NAMALWA (cell line): ENCODE data around the gene SLC7A5.
"Not testable (repeated sequence)": the region's sequence is repeated elsewhere in the genome, so short reads cannot be mapped to it uniquely, and the experiment has no call there.

Source experiments
- DNase-seq: peaks from one replicate; pipeline ENCODE4 v3.0.0-alpha.2; 2015; ENCODE audit warnings: low spot score

Gene SLC7A5

DNA sequence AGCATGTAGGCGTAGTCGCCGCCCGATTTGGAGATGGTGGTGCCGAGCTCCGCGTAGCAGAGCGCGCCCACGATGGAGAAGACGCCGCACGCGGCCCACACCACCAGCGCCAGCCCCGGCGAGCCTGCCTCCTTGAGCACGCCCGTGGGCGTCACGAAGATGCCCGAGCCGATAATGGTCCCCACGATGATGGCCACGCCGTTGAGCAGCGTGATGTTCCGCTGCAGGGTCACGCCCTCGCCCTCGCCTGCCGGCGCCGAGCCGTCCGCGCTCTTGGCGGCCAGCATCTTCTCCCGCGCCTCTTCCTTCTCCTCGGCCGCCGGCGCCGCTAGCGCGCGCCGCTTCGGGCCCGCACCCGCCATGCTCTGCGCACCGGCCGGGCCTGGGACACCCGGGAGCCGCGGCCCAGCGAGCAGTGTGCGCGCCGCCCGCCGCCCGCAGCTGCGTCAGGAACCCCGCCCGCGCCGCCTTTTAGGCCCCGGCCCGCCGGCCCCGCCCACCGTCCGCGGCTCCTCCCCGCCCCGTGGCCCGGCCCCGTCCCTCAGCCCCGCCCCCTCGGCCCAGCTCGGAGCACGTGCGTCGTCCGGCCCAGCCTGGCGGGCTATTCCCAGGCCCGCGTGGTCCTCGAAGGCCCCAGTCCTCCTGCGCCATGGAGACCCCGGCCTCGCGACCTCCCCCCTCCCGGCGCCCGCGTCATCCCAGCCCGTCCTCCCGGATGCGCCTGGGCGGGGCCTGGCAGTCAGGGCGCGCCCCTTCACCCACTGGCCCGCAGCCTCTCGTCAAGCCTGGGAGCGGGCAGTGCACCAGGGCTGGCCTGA, at the start of gene SLC7A5:
TSS of gene SLC7A5 (minus strand) at position 447 of the 818 bp plus-strand sequence. CDS start at position 362, 85 bp downstream.
- peak; percentile 82 for DNase-seq

- DNase-seq = no peak
Observed at GRCh38 chr16:87918338-87918737, 49.0 kb upstream of the SLC7A5 start.

DNA sequence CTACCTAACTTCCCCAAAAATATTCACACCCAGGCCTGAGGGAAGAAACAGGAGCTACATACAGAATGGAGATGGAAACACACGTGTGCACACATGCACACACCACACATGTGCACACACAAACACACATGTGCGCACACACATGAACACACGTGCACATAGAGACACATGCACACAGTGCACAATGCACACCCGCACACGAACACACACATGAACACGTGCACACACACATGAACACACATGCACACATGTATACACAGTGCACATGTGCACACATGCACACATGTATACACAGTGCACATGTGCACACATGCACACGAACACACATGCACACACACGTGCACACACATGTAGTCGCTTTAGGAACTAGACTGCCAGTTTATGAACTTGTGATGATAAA, 48.2 kb upstream of the SLC7A5 start:
- DNase-seq = no peak

- no peak for DNase-seq
Observed at GRCh38 chr16:87914812-87915211, 45.5 kb upstream of the SLC7A5 start.

DNA sequence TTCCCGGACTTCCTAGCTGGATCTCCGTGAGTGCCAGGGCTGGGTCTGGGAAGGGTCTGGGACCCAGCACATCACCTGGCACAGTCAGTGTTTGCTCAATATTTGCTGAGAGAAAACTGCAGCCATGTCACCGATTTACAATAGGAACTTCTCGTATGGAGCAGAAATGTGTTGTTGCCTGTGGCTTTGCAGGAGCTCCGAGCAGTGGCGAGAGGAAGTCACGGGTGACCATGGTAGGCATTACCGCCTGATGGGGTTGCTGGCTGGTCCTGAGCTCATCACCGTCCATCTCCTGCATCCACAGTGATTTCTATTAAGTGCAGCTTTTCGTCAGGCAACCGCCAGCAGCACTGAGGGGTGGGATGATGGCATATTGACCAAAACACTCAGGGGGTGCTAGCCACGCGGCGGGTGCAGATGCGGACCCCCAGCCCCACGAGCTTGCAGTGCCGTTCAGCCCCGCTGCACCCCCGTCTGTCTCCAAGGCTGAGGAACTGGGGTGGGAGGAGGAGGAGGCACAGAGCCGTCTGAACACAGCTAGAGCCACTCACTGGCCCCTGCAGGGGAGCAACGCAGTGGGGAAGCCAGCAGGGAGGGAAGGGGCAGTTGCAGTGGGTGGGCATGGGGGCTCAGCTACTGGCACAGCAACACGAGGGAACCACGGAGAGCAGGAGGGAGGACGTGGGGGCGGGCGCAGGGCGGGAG, 44.9 kb upstream of the SLC7A5 start:
- DNase-seq = not testable (repeated sequence)

DNA sequence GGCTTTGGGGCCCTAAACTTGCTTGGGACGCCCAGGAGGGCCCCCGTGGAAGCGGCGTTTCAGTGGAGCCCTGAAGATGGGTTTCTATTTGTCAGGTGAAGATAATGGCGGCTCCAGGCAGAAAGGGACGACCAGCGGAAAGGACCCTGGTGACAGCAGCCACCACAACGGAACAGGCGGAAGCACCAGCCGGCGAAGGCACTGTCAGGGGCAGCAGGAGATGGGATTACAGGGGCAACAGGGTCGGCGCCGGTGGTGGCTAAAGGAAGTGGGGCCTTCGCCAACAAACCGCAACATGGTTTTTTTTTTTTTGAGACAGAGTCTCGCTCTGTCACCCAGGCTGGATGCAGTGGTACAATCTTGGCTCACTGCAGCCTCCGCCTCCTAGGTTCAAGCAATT, 43.4 kb upstream of the SLC7A5 start:
- not testable (repeated sequence) for DNase-seq

DNA sequence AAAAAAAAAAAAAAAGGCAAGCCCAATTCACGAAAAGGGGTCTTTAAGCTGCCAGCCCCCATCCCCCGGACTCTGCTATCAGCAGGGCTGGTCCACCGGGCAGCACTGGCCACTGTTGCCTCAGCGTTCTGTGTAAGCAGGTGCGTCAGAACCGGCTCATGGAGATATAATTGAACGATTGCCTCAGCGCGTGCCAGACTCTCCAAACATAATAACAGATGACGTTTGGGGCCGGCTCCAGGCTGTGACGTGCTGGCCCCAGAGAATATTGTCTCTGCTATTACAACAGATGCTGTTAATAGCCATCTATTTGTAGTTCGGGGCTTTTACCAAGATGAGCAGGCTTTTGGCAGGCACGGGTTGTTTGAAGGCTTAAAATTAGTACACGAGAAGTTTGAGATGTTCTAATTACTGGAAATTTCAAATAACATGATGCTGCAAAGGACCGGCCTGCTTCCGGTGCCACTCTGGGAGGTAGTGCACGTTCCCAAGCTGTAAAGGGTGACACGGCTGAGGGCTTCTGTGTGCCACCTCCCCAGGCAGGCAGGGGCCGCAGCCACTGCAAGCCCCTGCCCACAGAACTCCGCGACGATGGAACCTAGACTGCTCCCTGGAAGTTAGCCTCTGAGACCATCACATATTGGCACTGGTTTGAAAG, 41.9 kb upstream of the SLC7A5 start:
- DNase-seq = not testable (repeated sequence)

DNA sequence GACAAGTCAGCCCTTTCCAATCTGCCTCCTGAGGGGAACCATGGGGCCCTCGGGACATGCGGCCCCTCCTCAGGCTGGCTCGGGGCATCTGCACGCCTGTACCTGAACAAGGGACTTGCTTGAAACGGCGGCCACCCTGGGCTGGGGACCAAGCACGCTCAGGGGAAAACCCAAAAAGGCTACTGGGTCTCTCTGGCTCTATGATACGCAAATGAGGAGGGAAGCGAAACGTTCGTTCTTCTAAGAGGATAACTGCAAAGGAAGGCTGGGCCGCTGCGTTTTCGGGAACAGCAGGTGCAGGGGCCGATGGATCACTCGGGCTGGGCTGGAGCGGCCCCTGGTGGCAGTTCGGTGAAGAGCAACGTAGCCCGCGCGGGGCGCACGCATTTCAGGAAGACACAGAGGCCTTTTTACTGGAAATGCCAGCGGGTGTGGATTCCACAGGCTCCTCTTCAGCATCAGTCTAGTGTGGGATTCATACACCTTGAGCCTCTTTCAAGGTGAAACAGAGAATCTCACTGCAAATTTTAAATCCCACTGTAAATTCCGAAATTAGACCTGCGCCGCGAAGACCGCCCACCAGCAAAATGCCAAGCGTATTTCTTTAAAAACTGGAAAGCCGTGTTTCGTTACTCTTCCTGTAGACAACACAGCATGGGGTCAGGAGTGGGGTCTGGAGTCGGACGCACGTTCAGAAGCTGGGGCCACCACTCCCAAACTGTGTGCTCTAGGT, 40.1 kb upstream of the SLC7A5 start:
- peak; percentile 80 for DNase-seq

GRCh38 chr16:87908101-87908500, 38.8 kb upstream of the SLC7A5 start:
- DNase-seq = not testable (repeated sequence)

GRCh38 chr16:87905521-87905920, 36.2 kb upstream of the SLC7A5 start:
- DNase-seq = not testable (repeated sequence)

- not testable (repeated sequence) for DNase-seq
Observed at GRCh38 chr16:87904963-87905362, 35.7 kb upstream of the SLC7A5 start.

DNA sequence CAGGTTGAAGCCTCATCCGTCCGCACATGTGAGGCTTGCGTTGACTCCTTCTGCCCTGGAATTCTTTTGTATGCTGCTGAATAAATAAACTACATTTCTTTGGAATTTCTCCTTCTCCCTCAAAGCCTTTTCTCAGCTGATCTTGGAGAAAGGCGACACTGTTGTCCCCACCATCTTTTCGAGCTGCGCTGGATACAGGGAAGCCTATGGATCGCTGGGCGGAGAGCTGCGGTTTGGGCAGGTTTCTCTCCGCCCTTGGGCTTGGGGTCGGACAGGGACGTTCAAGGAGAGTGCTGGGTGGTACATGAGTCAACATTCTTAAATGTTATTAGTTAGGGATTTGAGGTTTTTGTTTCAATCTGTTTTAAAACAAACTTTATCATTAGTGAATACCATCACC, 31.2 kb upstream of the SLC7A5 start:
- DNase-seq = not testable (repeated sequence)

GRCh38 chr16:87897521-87898505, 28.5 kb upstream of the SLC7A5 start:
- DNase-seq = no peak

GRCh38 chr16:87896924-87897520, 27.7 kb upstream of the SLC7A5 start:
- not testable (repeated sequence) for DNase-seq

DNA sequence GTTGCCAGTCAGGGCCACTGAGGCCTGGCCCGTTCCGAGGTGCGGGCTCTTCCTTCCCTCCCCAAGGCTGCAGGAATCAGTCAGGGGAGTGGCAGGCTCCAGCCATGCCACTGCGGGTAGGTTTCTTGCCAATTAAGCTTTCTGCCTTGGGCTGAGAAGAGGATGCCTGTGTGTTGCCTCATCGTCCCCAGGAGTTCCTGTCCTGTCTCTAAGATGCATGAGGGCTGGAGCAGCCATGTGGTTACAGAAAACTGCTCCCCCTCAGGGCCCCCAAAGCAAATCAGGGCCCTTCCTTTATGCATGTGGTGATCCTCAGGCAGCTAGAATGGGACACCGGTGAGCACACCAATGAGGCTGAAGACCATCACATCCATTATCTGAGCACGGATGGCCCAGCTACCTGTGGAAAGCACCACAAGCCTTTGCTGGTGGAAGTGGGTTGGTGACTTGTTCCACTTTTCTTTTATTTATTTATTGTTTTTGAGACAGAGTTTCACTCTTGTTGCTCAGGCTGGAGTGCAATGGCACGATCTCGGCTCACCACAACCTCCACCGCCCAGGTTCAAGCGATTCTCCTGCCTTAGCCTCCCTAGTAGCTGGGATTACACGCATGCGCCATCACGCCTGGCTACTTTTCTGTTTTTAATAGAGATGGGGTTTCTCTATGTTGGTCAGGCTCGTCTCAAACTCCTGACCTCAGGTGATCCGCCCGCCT, 27.0 kb upstream of the SLC7A5 start:
- DNase-seq = not testable (repeated sequence)

- no peak for DNase-seq
Observed at GRCh38 chr16:87895641-87896141, 26.4 kb upstream of the SLC7A5 start.

DNA sequence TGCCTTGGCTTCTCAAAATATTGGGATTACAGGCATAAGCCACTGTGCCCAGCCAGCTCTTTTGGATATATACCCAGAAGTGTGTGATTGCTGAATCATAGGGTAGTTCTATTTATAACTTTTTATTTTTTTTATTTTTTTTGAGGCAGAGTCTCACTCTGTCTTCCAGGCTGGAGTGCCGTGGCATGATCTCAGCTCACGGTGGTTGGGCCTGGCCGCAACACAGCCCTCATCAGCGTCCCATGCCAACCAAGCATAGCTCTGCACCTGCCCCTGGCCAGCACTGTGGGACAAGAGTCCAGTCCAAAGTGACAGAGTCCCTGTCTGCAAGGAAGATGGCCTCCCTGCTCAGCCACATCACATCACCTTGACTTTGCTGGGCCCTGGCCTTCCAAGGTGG, 24.7 kb upstream of the SLC7A5 start:
- not testable (repeated sequence) for DNase-seq

- no peak for DNase-seq
Observed at GRCh38 chr16:87891764-87892163, 22.5 kb upstream of the SLC7A5 start.

DNA sequence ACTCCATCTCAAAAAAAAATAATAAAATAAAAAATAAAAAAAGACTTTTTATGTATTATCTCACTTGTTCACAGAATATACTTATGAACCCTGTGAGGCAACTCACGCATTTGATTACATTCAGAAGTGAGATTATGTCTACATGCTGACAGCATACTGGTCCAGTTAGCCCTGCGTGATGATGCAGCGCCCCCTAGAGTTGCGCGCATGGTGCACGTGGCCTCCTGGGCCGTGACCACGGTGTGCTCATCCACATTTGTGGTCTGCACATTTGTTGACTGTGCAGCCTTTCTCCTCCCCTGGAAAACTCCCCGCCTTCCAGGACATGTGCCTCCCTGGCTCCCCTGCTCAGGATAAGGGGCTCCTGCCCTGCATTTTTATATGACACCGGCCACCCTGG, 20.5 kb upstream of the SLC7A5 start:
- DNase-seq = not testable (repeated sequence)
